HG03196 (cell line): ENCODE results near the gene CDC42BPB.

Experiments
- ATAC-seq: cut with Tn5 transposase; IDR thresholded peaks from one replicate; pipeline ENCODE4 v1.9.1; 2021; ENCODE audit not compliant: unreplicated experiment

Gene CDC42BPB

DNA sequence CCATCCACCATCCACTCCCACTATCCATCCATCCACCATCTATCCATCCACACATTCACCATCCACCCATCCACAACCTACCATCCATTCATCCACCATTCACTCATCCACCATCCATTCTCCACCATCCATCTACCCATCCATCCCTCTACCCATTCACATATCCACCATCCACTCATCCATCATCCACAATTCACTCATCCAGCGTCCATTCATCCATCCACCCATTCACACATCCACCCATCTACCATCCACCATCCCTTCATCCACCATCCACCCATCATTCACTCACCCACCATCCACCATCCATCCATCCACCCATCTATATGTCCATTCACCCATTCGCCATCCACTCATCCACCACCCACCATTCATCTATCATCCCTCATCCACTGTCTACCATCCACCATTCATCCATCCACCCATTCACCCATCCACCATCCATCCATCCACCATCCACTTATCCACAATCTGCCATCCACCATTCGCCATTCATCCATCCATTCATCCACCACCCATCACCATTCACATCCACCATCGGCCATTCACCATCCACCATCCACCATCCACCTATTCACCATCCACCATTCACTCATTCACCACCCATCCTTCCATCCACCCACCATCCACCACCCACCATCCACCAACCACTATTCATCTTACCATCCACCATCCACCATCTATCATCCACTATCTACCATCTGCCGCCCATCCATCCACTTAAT lies 136.9 kb downstream of the CDC42BPB start:
- ATAC-seq: no peak

GRCh38 chr14:102918438-102918837 lies 138.9 kb downstream of the CDC42BPB start:
- ATAC-seq: no peak

GRCh38 chr14:102917469-102918211 lies 139.7 kb downstream of the CDC42BPB start:
- ATAC-seq: no peak

- no peak for ATAC-seq
Observed at GRCh38 chr14:102917056-102917385, 140.3 kb downstream of the CDC42BPB start.

GRCh38 chr14:102916347-102917055 lies 140.8 kb downstream of the CDC42BPB start:
- ATAC-seq: no peak

- ATAC-seq: no peak
Observed at GRCh38 chr14:102915292-102916110, 141.8 kb downstream of the CDC42BPB start.

GRCh38 chr14:102914474-102915291 lies 142.7 kb downstream of the CDC42BPB start:
- no peak for ATAC-seq

GRCh38 chr14:102913341-102914211 lies 143.8 kb downstream of the CDC42BPB start:
- no peak for ATAC-seq

DNA sequence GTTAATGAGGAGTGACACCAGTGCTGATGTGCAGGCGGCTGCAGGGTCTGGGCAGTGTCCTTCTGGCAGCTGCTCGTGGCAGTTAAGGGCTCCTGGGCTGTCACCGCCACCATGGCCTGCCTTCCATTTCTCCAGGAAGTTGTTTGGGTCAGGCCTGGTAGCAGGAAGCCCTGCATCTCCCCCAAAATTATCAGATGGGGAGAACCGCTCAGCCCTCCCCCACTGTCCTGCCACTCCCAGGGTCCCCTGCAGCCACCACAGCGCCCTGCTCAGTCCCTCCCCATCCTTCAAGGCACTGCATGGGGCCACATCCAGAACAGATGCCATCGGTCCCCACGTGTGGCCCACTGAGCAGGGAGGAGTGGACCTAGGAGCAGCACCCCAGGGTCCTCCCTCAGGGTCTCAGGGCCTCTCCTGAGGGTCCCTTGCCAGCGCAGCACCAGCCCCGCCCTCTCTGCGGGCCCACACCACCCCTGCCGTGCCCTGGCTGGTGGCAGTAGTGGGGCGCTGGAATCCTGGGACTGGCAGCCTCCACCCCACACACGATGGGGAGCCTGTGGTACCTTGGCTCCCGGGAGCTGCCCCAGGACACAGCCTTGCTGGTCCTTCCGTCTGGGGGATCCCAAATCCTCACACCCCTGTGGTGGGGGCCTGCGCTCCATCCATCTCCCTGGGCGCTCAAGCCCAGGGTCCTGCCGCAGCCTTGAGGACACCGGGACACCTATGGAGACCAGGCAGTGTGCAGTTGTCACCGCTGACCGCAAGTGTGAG lies 145.2 kb downstream of the CDC42BPB start:
- ATAC-seq: no peak

DNA sequence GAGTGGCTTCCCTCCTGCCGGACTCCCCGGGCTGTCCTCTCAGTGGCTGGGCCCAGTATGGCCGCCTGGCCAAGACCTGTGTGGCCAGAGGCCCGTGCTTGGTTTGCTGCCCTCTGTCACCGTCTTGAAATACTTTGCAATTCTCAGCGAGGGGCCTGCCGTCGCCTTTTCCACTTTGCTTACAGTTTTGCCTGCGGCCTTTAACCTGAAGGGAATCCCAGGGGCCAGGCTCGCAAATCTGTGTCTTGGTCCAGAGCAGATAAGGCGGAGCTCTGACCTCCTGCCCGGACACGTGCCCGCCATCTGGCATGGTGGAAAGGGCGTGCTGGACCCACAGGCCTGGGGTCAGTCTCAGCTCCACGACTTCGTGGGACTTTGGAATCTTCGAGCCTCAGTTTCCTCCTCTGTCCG lies 145.8 kb downstream of the CDC42BPB start:
- ATAC-seq: no peak

DNA sequence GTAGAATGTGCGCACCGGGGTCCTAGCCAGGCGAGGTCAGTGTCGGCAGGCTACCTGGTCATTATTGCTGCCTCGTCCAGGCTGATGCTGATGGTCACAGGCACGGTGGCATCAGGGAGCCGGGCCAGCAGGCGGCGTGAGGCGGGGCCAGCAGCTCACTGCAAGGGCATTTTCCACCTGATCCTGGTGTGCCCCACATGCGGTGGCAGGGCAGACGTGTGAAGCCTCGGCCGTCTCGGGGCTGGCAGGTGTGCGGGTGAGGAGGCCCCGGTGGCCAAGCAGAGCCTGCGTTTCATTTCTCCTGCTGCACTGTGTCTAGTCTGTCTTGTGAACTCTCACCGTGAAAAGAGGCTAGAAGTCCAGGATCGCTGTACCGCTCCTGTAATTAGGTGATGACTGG lies 146.9 kb downstream of the CDC42BPB start:
- no peak for ATAC-seq

DNA sequence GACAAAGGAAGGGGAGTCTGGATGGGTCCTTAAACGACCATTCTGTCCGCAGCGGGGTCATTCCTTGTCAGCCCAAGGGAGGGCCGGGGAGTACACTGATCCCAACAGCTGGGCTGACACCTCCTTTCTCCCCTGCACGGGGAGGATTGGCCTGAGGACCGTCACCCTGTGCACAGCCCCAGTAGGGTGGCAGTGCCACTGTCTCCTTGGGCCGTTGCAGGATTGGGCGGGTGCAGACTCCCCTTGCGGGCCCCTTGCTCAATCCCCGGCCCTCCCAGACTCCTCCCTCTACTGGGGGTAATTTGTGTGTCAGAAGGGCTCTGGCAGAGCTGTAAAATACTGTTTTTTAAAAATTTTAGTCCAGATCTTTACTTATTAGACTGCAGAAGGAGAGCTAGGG lies 147.4 kb downstream of the CDC42BPB start:
- ATAC-seq: no peak

DNA sequence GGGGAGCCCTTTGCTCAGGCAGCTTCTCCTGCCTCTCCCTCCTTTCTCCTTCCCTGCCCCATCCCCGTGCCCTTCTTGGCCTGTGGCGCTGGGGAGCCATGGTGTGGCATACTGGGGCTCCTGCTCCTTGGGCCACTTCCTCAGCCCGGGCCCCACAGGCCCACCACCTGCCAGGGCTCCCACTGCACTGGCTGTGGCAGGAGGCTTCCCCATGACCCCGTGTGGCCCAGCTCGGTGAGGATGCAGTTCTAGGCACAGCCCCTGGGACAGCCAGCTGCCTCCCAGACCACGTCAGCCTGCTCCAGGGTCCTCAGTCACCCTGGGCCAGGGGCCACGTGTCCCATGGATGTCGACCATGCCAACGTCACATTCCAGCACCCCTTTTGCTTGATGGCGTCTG lies 147.9 kb downstream of the CDC42BPB start:
- ATAC-seq: no peak

- ATAC-seq: no peak
Observed at GRCh38 chr14:102908766-102909455, 148.4 kb downstream of the CDC42BPB start.

DNA sequence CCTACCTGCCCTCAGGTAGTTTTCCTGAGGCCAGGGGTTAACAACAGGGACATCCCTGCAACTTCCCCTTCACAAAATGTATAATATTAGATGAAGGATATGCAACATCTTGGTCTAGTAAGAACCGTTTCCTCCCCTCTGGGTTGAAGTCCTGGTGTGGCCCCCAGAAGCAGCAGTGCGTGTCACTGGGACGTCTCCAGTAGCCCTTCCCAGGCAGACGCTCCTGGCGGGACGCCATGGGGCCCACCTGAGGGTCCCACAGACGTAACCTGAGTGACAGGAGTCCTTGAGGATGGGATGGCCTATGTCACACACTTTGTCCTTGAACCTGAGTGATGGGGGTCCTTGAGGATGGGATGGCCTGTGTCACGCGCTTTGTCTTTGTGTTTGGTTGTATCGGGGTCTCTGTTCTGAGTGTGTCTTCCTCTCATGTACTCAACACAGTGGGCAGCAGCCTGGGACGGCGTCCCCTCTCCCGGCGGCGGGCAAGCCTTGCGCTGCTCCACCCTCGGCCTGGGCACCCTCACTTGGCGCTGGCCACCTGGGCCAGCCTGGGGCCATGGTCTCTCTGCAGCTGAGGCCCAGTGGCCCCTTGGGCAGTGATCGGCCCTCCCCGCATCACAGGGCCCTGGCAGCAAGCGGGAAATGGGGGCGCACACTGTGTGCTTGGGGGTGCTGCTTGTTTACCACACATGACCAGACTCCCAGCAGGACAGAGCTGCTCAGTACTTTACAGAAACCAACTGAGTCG lies 149.2 kb downstream of the CDC42BPB start:
- ATAC-seq: no peak

GRCh38 chr14:102907303-102907844 lies 150.0 kb downstream of the CDC42BPB start:
- no peak for ATAC-seq
